GM19372 (cell line): ENCODE results near the gene SEMA6A.
"Not testable (repeated sequence)": the region's sequence is repeated elsewhere in the genome, so short reads cannot be mapped to it uniquely, and the experiment has no call there.

Source experiments
- ATAC-seq: cut with Tn5 transposase; IDR thresholded peaks from one replicate; pipeline ENCODE4 v1.9.1; 2021; ENCODE audit warnings: mild to moderate bottlenecking, low read depth, moderate library complexity; ENCODE audit not compliant: unreplicated experiment

The SEMA6A gene

DNA sequence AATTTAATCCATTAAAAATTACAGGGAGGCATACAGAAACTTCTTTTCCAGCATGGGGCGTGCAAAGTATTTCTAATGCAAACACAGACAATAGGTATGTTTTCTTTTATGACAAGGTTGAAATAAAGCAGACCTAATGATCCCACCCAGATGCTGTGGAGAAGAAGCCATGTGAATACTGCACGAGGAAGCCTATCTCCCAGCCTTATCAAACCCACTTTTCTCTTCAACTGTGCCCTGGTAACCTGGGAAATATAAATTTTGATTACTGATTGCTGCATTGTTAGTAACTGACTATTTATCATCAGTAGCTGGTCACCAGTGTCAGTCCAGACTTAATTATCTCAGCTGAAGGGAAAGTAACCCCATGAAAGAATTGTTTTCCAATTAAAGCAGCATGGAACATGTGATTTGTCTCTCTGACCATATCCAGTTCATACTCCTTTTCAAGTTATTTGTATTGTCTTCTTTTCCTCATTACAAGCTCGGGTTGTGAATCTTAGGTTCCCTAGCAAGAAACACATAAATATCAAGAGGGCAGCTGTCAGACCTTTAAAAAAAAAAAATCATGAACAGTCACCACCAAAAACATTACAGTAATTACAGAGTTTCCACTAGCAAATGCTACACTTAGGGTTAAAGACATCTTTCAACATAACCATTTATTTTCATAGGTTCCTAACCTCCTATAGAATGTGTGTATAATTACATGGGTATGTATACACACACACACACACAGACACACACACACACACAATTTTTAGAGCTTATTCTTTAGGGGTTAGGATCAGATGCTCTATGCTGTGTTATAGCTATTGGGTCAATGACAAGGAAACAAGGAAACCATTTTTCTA lies 50.3 kb downstream of the SEMA6A start:
- no peak for ATAC-seq

DNA sequence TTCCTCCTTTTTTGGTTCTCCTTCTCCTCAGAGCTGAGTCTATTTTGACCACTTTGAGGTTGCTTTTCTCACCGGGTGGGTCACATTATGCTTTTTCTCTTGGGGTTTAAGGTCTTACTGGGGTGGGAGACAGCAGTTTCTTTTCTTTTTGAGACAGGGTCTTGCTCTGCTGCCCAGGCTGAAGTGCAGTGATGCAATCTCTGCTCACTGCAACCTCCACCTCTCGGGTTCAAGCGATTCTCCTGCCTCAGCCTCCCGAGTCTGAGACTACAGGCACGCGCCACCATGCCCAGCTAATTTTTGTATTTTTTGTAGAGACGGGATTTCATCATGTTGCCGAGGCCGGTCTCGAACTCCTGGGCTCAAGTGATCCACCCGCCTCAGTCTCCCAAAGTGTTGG lies 51.4 kb downstream of the SEMA6A start:
- not testable (repeated sequence) for ATAC-seq

DNA sequence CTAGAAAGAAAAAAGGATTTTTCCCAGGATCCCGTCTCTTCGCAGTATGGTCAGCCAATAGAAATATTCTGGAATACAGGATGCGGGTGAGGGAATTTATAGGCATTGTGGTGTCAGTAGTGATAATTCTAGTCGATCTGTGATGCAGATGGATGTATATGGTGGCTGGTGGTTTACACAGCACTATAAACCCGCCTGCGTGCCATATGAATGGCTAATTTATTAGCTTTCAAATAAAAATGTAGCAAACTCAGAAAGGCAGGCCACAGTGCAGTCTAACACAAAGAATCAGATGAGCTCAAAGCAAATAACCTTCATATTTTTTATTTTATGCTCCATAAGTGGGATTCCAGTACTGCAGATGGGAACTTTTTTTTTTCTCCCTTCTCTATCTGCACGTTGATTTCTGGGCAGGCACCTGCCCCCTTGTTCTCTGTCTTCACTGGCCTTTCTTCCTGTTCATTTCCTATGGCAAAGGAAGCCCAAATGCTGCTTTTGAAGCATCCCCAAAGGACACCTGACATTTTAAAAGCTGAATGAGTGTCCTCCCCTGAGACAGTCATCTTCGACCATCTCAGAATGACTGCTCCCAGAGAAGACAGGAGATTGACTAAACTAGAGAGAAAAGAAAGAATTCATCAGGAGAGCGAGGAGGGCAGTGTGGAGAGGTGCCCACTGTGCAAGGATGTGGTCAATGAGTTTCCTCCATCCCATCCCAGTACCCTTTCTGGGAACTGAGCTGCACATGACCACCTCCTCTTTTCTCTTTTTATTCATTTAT lies 52.1 kb downstream of the SEMA6A start:
- ATAC-seq: no peak

DNA sequence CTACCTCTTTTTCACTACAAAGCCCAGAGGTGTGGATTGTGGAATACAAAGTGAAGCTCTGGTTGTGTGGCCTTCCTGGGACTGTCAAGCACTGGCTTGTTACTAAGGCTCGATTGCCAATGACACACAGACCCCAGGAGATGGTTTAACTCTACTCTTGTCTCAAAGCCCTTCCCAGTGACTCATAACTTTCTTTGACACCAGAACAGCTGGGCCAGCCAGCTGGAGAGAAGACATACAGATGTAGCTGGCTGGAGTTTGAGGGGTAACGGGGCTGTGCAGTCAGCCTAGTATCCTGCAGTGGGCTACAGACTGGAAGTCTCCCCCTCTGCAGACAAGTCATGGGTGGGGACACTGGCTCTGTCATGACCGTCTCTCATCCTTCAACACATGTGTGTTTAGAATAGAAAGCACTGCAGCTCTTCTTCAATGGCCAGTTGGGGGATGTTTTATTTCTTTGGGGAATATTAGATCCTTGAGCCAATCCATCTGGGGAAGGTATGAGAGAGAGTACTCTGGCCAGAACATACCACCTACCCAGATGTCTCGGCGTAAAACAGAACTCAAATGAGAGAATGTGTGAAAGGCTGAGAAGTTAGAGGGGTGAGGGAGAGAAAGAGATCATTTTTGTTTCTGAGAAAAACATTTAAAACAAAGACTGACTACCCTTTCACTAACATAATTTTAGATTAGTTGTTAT lies 53.3 kb downstream of the SEMA6A start:
- ATAC-seq: no peak

DNA sequence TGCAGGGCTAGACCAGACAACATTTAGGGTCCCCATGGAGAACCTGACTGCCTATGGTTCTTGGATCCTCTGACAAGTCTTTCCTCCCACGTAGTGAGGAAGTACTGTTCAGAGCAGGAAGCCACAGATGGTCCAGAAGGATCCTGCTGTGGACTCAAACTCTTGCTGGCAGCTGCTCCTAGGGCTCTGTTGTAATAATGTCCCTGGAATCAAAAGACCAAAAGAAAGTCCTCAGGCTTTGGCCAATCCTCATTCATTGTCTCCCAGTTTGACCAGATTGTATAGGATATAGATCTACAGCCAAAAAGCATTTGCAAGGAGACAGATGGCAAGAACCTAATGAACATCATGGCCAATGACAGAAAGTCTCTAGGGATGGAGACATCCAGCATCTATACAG lies 53.9 kb downstream of the SEMA6A start:
- no peak for ATAC-seq

DNA sequence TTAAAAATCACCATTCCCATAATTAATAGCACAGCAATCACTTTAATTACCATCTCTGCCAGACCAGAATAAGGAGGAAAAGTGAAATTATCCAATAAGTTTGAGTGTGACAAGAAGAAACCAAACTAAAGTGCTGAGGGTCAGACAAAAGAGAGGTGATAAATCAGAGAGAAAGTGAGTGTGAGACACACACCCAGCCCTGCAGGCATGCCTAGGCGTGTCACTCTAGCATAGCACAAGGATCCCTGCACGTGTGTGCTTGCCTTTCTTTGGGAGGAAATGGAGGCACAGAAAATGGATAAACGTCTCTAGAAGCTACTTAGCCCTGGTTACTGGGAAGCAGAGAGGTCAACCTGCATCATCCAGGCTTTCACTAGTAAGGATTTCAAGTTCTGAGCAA lies 56.2 kb downstream of the SEMA6A start:
- ATAC-seq: no peak

DNA sequence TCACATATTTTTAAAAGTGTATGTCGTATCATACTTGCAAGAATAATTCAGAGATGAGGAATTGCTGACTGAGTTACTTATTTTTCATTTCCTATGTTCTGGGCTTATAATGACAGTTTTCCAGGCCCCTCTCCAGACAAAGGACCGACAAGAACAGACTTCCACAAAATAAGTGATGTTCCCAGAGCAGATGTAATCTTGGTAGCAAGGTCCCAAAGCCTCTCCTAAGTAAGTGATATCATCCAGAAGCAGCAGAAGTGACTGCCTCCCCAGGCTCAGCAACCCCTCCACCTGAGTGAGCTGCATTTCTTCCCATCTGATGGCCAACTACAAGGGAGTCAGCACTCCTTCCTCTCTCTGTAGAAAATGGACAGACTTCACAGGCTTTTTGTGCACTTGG lies 57.1 kb downstream of the SEMA6A start:
- ATAC-seq: no peak

DNA sequence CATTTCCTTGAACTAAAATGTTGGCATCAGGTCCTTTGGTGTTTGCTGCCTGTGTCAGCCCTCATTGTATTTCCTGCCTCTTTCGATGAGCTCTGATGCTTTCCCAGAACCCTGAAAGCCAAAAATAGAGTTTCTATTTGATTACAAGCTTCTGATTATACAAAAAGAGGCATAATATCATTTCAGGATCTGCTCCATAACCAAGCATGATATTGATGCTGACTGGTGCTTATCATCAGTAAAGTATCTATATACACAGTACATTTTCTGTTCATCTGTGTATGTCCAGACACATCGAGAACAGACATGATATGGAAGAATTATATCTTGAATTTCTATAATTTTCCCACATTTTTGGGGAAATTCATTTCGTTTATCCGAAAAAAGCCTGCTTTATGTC lies 58.6 kb downstream of the SEMA6A start:
- ATAC-seq: no peak

DNA sequence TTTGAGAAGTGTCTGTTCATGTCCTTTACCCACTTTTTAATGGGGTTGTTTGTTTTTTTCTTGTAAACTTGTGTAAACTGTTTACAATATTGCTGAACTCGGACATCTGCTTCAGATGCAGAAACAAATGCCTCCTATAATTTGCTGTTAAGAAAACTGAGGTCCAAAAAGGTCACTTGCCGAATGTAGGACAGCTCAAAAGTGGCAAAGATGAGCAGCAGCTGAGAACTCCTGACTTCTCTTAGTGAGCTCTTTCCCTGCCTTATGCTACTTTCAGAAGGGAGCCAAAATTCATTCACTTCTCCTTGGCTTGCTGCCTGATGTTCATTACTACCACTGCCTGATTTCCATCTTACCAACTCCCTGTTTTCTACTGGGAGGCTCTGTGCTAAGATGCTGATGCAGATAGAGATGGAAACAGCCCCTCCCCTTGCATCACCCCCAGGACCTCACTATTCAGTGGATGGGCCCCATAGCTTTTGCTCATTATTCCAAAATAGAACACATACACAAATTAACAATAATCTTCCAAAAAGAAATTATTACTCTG lies 60.1 kb downstream of the SEMA6A start:
- ATAC-seq: no peak

DNA sequence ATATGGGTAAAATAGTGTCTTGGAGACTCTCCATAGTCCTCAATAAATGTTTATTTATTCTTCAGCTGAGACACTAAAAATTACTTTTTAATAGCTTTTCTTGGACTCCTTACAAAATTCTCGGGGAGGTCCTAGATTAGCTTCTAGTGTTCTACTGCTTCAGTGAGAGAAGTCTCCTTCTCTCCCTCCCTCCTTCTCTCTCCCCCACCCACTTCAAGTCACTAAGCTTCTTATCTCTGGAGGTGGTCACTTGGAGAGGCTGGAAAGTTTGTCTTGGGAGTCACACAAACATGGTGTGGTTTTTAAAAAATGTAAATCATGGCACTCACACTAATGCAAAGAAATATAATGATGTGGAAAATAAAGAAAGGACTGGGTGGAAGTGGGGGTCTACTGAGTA lies 64.1 kb downstream of the SEMA6A start:
- ATAC-seq: no peak

DNA sequence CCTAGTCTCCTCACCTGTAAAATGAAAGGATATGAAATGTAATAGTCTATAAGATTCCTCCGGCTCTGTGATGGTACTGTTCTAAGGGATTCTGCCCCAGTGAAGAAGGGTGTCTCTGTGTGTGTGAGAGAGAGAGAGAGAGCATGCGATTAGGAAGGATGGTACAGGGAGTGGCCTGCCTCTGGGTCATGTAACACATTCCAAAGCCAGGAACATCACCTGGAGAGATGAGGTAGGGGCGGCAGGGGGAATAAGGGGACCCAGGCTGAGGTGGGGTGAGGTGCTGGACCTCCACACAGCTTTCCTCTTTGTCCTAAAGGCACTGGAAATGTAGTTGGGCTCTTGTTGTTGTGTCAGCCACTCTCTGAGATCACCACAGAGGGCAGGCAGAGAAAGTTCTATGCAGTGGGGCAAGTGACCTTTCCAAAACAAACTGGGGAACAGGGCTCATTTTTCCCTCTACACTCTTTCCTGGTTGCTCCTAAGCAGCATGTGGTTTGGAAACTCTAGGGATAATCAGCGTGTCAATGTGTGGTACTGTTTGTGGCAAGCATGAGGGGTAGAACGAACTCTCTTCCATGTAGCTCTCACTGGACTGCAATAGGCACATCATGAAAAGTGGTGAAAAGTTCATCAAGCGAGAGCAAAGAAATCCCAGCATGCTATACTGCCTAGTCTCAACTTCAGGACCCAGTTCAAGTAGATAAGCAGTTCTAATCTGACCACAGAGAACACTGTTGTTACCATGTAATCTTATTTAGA lies 65.0 kb downstream of the SEMA6A start:
- no peak for ATAC-seq

DNA sequence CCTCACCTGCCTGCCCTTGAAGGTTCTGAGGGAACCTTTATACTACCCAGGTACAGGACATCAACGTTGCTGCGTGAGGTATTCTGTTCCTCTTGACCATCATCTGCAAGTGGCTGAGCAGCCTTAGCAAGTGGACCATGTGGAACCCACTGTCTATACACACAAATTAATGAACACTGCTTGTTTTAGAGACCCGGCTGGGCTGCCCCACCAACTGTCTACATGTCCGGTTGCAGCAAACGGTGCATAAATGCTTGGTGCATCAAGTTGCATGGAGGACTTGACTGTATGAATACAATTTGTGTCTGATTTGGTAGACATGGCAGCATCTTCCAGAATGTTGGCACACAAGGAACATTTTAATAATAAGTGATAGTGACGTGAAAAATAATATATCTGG lies 65.8 kb downstream of the SEMA6A start:
- no peak for ATAC-seq

DNA sequence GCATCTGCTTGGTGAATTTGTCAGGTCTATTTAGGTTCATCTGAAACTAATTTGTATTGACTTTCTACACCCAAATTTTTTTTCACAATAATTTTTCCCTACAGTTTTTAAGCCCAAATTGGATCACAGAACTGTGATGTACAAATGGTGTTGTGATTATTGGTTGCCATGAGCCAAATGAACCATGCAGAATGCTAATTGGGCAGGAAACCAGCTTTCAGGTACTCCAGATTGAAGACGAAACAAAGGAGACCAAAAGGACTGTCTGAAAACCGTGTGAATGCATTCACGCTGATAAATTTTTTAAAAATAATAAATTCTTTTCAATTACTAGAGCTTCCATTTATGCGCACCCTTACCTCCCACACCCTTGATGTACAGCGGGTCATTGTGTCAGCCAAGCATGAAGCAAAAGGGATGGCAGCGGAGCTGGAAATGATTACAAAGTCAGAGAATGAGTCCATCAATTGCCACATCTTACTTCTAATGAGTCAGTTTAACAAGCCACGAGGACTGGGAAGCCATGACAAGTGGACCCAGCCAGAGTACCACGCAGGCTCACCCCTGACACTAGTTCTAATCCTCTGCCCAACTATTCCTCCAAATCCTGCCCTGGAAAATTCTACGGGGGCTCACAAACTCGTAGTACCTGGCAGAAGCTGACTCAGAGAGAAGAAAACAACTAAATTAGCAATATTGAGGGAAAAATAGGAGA lies 66.5 kb downstream of the SEMA6A start:
- ATAC-seq: no peak

DNA sequence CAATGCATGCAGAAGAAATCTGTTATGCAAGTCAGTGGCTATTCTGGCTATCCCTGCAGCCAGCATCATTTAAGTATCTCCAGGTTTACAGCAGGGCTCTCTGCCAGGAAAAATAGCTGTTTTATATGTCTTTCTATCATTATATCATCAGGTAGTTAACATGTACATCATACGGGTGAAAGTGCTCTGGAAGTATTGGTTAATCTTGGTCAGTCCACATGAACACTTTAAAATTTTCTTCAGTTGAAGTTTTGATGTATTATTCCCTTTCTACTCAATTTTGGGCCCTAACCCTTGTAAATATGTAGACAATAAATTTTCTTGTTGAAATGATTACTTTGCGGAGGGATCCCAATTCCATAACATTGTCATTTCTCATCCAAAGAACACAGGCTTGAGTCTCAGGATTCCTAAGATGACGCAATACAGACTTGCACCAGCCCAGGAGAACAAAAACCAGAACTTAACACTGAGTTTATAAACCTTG lies 67.5 kb downstream of the SEMA6A start:
- ATAC-seq: no peak

DNA sequence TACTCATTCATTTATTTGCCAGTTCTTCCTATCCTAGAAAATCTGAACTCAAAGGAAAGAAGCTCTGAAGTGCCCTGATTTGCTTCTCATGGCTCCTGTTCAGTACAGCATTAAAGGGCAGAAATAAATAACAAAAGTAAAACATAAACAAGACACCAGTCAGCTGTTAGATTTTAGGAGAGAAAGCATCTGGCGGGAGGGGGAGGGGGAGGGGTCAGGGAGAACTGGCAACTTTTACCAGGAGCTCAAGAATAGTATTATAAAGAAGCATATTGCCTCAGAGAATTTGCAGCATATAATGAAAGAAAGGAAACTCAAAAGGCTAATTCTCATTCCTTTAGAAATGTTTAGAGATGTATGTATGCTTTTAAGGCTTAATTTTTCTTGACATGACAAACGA lies 68.1 kb downstream of the SEMA6A start:
- no peak for ATAC-seq

DNA sequence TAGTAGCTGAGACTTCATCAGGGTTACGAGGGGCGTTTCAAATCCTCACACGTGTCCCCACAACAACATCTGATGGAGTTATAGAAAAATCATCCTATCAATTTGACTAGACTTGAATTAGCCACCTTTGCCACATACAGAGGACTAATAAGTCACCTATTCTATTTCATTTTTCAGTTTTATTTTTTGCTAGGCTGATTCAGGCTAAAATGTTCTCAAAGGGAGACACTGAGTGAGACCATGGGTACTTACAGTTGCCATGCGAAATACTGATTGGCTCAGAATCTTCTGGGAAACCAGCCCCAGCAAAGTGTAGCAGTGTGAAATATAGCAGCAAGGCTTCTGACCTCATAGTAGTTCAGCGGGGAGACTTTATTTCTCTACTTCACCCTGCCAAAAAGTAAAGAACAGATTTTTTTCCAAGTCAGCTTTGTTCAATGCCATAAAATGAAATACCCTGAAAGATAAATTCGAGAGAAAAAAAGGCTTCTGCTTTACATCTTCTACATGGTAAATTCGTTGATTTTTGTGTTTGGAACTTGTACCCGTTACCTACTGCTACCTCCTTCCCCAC lies 69.9 kb downstream of the SEMA6A start:
- no peak for ATAC-seq

DNA sequence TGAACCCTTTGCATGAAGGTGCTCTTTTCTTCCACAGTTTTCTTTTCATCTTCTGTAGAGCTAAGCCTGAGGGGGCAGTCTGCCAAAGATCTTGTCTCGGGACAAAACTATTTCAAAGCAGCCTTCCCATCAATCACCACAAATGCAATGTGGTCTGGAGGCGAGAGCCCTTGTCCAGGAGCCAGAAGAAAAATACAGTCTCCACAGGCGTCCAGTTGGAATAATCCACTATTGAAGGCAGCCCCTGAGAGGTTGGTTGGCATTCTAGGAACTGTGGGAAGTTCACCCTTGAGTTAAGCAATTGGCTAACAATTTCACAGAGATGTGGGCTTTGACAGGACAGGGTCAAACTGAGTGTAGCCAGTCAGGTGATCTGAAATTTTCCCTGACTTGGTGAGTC lies 72.0 kb downstream of the SEMA6A start:
- ATAC-seq: no peak

DNA sequence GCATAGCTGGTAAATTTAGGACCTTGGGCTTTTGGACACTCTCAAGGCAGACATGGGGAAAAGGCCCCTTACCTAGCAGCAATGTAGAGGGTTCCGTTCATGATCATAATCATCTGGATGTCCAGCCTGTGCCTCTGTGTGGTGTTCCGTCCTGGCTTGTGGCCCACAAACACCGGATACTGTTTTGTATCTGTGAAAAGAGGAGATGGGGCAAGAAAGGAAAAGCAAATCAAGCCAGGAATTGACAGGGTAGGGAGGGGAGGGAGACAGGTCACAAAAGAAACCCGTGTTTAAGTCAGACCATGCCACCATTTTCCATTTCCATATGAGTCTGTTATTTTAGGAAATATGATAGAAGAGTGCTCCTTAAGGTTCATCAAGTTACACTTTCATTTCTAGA lies 72.5 kb downstream of the SEMA6A start:
- no peak for ATAC-seq

DNA sequence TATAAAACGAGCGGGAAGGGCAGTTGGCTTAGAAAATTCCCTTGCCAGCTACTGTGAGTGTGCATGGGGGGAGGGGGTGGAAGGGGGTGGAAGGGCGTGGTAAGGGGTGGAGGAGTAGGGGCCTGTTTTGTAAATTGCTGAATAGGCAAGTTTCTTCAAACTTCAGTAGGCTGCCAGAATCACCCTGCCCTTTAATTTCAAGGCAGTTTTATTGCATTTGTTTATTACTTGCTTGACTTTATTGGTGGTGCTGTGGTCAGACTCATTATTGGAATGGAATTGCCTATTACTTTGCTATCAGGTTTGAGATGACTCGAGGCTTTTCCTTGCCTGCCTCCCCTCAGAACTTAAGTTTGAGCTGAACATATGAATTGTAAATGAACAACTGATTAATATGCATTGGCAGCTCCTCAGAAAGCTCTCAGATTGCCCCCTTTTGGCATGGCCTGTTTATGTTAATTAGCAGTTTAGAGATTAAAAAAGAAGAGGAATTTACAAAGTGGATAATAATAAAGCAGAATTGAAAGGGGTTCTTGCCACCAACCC lies 76.0 kb downstream of the SEMA6A start:
- no peak for ATAC-seq
